Subcutaneous adipose tissue (tissue), 4 donors: ENCODE measurements around the gene CALU. TPM values are rescaled to one million over a fixed set of nuclear protein-coding genes. Genes with fewer than 3 reads are reported as not detected.

Experiments used
- total RNA-seq, 4 donors: library from RNA; depleted of rRNA; stranded (reverse); fragments of >200 nt; gene quantifications; one replicate each; pipeline ENCODE4 v1.1.0, GENCODE V29; 2016
- TF ChIP-seq, protein P1 (sequence below): fragments of 450-650 bp; IDR thresholded peaks from one replicate; pipeline ENCODE4 v1.5.1; 2016; ENCODE audit warnings: low read depth, mild to moderate bottlenecking, control low read depth, antibody characterized with exemption, moderate library complexity

Gene CALU
- total RNA-seq, 4 donors from 2014 or later: 73.7 to 200 (median 143) TPM

DNA sequence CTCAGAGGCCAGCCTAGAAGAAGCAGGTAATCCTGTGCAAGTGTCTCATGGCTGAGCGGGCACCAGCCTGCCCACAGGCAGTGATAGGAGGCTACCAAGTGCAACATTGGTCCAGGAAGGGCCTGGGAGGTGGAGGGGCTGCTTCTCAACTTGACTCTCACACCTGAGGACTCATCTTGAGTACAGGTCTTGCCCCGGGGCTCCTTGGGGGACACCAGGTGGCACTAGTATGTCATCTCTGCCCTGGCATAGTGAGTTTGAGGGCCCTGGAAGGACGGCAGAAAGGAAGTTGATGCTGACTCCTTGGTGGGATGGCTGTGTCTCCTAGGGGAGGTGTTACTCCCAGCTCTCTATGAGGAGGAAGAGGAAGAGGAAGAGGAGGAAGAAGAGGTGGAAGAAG lies 54.9 kb downstream of the CALU start:
- TF ChIP-seq, protein P1, sequence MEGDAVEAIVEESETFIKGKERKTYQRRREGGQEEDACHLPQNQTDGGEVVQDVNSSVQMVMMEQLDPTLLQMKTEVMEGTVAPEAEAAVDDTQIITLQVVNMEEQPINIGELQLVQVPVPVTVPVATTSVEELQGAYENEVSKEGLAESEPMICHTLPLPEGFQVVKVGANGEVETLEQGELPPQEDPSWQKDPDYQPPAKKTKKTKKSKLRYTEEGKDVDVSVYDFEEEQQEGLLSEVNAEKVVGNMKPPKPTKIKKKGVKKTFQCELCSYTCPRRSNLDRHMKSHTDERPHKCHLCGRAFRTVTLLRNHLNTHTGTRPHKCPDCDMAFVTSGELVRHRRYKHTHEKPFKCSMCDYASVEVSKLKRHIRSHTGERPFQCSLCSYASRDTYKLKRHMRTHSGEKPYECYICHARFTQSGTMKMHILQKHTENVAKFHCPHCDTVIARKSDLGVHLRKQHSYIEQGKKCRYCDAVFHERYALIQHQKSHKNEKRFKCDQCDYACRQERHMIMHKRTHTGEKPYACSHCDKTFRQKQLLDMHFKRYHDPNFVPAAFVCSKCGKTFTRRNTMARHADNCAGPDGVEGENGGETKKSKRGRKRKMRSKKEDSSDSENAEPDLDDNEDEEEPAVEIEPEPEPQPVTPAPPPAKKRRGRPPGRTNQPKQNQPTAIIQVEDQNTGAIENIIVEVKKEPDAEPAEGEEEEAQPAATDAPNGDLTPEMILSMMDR: no peak

DNA sequence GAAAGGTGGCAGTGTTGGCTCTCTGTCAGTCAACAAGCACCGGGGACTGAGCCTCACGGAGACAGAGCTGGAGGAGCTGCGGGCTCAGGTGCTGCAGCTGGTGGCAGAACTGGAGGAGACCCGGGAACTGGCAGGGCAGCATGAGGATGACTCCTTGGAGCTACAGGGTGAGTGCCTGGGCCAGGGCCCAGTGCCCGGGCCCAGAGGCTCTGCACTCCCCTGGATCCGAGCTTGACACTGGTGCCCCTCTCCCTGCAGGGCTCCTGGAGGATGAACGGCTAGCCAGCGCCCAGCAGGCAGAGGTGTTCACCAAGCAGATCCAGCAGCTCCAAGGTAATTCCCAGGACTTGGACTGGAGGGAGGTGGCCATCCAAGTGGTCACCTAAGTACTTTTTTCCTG lies 55.3 kb downstream of the CALU start:
- TF ChIP-seq, protein P1: no peak

DNA sequence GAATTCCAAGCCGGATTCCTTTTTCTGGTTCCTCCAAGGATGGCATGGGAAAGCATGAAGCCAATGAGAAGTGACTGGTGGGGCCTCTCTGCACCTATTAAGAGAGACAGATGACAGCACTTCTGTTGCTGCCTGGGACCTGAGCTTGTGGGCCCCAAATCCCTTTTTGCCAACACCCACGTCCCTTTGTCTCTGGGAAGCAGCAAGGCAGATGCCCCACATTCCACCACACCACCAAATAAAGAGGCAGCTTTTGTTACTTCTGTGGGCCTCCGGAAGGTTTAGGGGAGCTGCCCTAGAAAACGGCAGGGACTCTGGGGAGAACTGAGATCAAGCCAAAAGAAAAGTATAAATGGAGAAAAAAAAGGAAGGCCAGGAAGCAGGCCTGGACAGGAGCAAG lies 56.0 kb downstream of the CALU start:
- TF ChIP-seq, protein P1: no peak

DNA sequence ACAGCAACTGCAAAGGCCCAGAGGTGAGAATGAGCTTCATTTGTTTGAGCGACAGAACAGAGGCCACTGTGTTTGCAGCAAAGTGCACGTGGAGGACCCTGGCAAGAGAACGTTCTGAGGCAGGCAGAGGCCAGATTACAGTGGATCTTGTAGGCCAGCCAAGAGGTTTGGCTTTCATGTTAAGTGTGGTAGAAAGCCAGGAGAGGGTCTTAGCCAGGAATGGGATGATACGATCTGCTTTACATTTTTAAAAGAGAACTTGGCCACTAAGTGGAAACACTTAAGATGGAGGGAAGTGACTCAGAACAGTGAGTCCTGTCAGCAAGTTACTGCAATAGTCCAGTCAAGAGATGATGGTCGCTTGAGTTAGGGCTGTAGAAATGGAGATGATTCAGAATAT lies 57.2 kb downstream of the CALU start:
- TF ChIP-seq, protein P1: no peak

DNA sequence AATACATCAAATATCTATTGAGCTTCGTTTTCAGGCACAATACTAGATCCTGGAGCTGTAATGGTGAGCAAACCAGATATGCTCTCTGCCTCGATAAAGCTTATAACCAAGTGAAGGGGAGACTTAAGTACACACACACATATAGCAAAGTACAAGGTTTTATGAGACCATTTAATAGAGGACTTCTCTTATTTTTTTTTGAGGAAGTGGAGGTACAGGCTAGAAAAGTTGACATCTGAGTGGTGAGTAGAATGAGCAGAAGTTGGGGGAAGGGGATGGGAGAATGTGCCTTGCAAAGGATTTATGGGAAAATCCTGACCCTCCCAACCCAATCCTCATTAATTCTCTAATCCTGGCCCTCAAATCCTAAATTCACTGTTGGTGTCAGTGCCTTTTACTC lies 60.3 kb downstream of the CALU start:
- TF ChIP-seq, protein P1: no peak

DNA sequence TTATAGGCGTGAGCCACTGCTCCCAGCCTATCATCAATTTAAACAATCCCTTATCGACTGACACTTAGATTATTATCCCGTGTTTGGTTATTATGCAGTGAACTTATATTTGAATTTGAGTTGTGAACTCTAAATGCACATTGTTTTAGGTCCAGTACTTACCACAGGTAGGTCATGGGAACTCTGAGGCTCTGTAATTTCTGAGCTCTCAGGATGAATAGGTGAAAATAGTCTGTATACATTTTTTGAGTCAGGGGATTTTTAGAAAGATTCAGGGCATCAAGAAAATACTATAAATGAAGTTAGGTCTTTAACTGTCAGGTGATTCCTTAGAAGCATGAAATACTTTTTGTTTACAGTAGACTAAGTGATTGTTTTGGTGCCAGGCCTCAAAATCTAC lies 61.4 kb downstream of the CALU start:
- TF ChIP-seq, protein P1: no peak

DNA sequence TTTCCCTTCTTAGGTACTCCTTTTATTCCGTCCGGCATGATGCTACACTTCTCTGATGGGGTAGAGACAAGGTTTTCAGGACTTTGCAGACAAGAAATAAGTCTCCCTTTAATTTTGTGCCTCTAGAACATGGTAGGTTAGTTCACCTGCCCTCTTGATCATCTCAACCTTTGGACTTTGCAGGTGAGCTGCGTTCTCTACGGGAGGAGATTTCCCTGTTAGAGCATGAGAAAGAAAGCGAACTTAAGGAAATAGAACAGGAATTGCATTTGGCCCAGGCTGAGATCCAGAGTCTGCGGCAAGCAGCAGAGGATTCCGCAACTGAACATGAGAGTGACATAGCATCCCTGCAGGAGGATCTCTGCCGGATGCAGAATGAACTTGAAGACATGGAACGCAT lies 61.8 kb downstream of the CALU start:
- TF ChIP-seq, protein P1: no peak
